H1 (cell line): ENCODE results near the gene SCNN1A.

ENCODE experiments used
- ATF3 ChIP-seq: IDR thresholded peaks from 2 replicates; pipeline ENCODE4 v1.6.1; 2011; ENCODE audit warnings: low read depth, mild to moderate bottlenecking, low read length; ENCODE audit not compliant: insufficient read depth
- EP300 ChIP-seq, 2 experiments: IDR thresholded peaks; 1 replicate in 1 of 2; 2 replicates in 1 of 2; pipeline ENCODE4 v1.6.1; 2011 to 2012; ENCODE audit warnings: low read depth in 2 of 2, low read length in 2 of 2, mild to moderate bottlenecking in 2 of 2, borderline replicate concordance in 1 of 2, inconsistent platforms in 1 of 2, moderate library complexity in 1 of 2
- TCF12 ChIP-seq: IDR thresholded peaks from 2 replicates; pipeline ENCODE4 v1.6.1; 2011; ENCODE audit warnings: low read depth, mild to moderate bottlenecking, low read length

GRCh38 chr12:6312529-6313325, 62.6 kb downstream of the SCNN1A start:
- TF ChIP-seq TCF12 (no peak), ATF3 (no peak), EP300 (IDR thresholded peaks at IDR 0.05; ENCODE audit: borderline replicate concordance in 1 of 2, low read depth in 2 of 2, low read length in 2 of 2) (no peak)
